Mesenchymal stem cell (in vitro differentiated cells and primary cell): ENCODE results near the gene FBXO41.

Experiments
- DNase-seq: peaks from one replicate; pipeline ENCODE4 v3.0.0-alpha.2; 2013
- H2AFZ ChIP-seq: one replicate; pipeline ENCODE4 v1.6.1; 2013; ENCODE audit warnings: low read depth, mild to moderate bottlenecking, control low read depth, inconsistent platforms, low read length, moderate library complexity
- H2AK5ac ChIP-seq: 2 replicates; pipeline ENCODE4 v1.6.1; 2013; ENCODE audit warnings: low read length, moderate library complexity, mild to moderate bottlenecking, inconsistent platforms; ENCODE audit not compliant: severe bottlenecking
- H2BK120ac ChIP-seq: one replicate; pipeline ENCODE4 v1.6.1; 2013; ENCODE audit warnings: low read depth, mild to moderate bottlenecking, inconsistent platforms, low read length, moderate library complexity
- H2BK12ac ChIP-seq, 2 experiments: one replicate each; pipeline ENCODE4 v1.6.1; 2013; ENCODE audit warnings: inconsistent platforms in 2 of 2, low read length in 2 of 2, mild to moderate bottlenecking in 2 of 2, moderate library complexity in 2 of 2, control low read depth in 1 of 2
- H2BK15ac ChIP-seq: one replicate; pipeline ENCODE4 v1.6.1; 2013; ENCODE audit warnings: mild to moderate bottlenecking, low read depth, inconsistent platforms; ENCODE audit not compliant: poor library complexity, severe bottlenecking
- H2BK5ac ChIP-seq: 2 replicates; pipeline ENCODE4 v1.6.1; 2013; ENCODE audit warnings: low read depth, mild to moderate bottlenecking, low read length, control low read depth, inconsistent platforms; ENCODE audit not compliant: poor library complexity, severe bottlenecking
- H3K14ac ChIP-seq, 2 experiments: one replicate each; pipeline ENCODE4 v1.6.1; 2013; ENCODE audit warnings: inconsistent platforms in 2 of 2, low read length in 2 of 2, control low read depth in 1 of 2, mild to moderate bottlenecking in 1 of 2, moderate library complexity in 1 of 2
- H3K18ac ChIP-seq, 2 experiments: one replicate each; pipeline ENCODE4 v1.6.1; 2013; ENCODE audit warnings: inconsistent platforms in 2 of 2, low read length in 2 of 2, control low read depth in 1 of 2, low read depth in 1 of 2, mild to moderate bottlenecking in 1 of 2
- H3K23ac ChIP-seq, 2 experiments: one replicate each; pipeline ENCODE4 v1.6.1; 2013; ENCODE audit warnings: inconsistent platforms in 2 of 2, low read length in 2 of 2, mild to moderate bottlenecking in 2 of 2, moderate library complexity in 2 of 2, control low read depth in 1 of 2
- H3K27ac ChIP-seq: 2 replicates; pipeline ENCODE4 v1.5.1; 2013; ENCODE audit warnings: mild to moderate bottlenecking, moderate library complexity, low read length, control low read depth, inconsistent platforms; ENCODE audit not compliant: poor library complexity, severe bottlenecking
- H3K27me3 ChIP-seq, 2 experiments: 2 replicates each; pipeline versions ENCODE4 v1.6.1 to v1.7.0; 2013; ENCODE audit warnings: low read length in 2 of 2, mild to moderate bottlenecking in 2 of 2, moderate library complexity in 2 of 2, control low read depth in 1 of 2, inconsistent platforms in 1 of 2; ENCODE audit not compliant: control insufficient read depth in 1 of 2, insufficient read depth in 1 of 2
- H3K36me3 ChIP-seq, 2 experiments: 2 replicates each; pipeline versions ENCODE4 v1.6.1 to v1.7.0; 2013; ENCODE audit warnings: low read length in 2 of 2, control low read depth in 1 of 2, inconsistent platforms in 1 of 2, low read depth in 1 of 2, mild to moderate bottlenecking in 1 of 2; ENCODE audit not compliant: insufficient read depth in 2 of 2, control insufficient read depth in 1 of 2
- H3K4ac ChIP-seq, 2 experiments: one replicate each; pipeline ENCODE4 v1.6.1; 2013; ENCODE audit warnings: inconsistent platforms in 2 of 2, low read length in 2 of 2, mild to moderate bottlenecking in 2 of 2, moderate library complexity in 2 of 2, control low read depth in 1 of 2, low read depth in 1 of 2
- H3K4me1 ChIP-seq: 2 replicates; pipeline ENCODE4 v1.6.1; 2013; ENCODE audit warnings: low read depth, low read length, control low read depth; ENCODE audit not compliant: control insufficient read depth, insufficient read depth
- H3K4me2 ChIP-seq: 2 replicates; pipeline ENCODE4 v1.6.1; 2013; ENCODE audit warnings: low read length, mild to moderate bottlenecking, inconsistent platforms; ENCODE audit not compliant: poor library complexity, severe bottlenecking
- H3K4me3 ChIP-seq, 2 experiments: 2 replicates each; pipeline versions ENCODE4 v1.5.1 to v1.7.0; 2013; ENCODE audit warnings: low read length in 2 of 2, mild to moderate bottlenecking in 2 of 2, control low read depth in 1 of 2, low read depth in 1 of 2; ENCODE audit not compliant: insufficient read depth in 1 of 2
- H3K79me1 ChIP-seq: replicated peaks from 2 replicates; pipeline ENCODE4 v1.6.1; 2013; ENCODE audit warnings: mild to moderate bottlenecking, control low read depth, low read length, inconsistent platforms; ENCODE audit not compliant: poor library complexity, severe bottlenecking
- H3K9ac ChIP-seq: 2 replicates; pipeline ENCODE4 v1.7.0; 2013; ENCODE audit warnings: mild to moderate bottlenecking, low read length, moderate library complexity
- H3K9me3 ChIP-seq: 2 replicates; pipeline ENCODE4 v1.7.0; 2013; ENCODE audit warnings: mild to moderate bottlenecking, low read length; ENCODE audit not compliant: control insufficient read depth
- H4K8ac ChIP-seq: one replicate; pipeline ENCODE4 v1.6.1; 2013; ENCODE audit warnings: inconsistent platforms, mild to moderate bottlenecking, low read length, moderate library complexity
- H4K91ac ChIP-seq: one replicate; pipeline ENCODE4 v1.6.1; 2013; ENCODE audit warnings: mild to moderate bottlenecking, low read length, inconsistent platforms
- WGBS: methylation state at CpG from one replicate; pipeline ENCODE4 v1.1.7; 2013; ENCODE audit warnings: mixed read lengths; 5-methylcytosine and 5-hydroxymethylcytosine counted together

FBXO41 gene

DNA sequence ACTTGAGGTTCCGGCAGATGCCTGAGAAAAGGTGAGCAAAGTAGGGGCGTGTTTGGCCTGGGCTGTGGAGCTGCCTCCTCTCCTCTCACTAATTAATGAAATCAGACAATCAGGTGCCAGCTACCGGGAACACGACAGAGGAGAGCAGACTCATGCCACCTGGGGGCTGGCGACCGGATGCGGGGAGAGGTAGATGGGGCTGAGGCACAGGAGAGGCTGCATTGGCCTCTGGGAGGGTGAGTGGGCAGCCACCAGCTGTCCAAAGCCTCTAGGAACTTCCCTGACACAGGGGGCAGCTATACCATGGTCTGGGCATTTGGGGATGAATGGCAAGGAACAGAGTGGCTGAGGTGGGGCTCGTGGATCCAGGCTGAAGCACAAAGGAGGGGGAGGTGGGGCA is 25.0 kb downstream of the FBXO41 start:
- Histone ChIP-seq H3K23ac (peak overlapping the region in 1 of 2 experiments; percentile 5), H3K36me3 (peaks cover 12 to 51% of the 10 kb centered on the region in 2 experiments), H3K27ac (no peak overlapping the region), H3K9me3 (no peaks in the 10 kb centered on the region), H3K4me2 (no peak overlapping the region), H2BK5ac (no peak overlapping the region), H2BK120ac (no peak overlapping the region), H3K4ac (no peak overlapping the region), H3K79me1 (no peaks in the 10 kb centered on the region), H4K8ac (no peak overlapping the region), H2BK15ac (no peak overlapping the region), H3K4me1 (peaks cover 4% of the 10 kb centered on the region), H3K18ac (no peak overlapping the region), H2BK12ac (no peak overlapping the region), H2AFZ (no peak overlapping the region), H3K27me3 (peaks cover 3 to 5% of the 10 kb centered on the region in 2 experiments), H3K4me3 (no peak overlapping the region), H2AK5ac (no peak overlapping the region), H3K14ac (no peak overlapping the region), H4K91ac (no peak overlapping the region), H3K9ac (no peak overlapping the region)
- DNase-seq: no peak
- WGBS: 89% methylated on average over 8 of the region's 8 CpGs

DNA sequence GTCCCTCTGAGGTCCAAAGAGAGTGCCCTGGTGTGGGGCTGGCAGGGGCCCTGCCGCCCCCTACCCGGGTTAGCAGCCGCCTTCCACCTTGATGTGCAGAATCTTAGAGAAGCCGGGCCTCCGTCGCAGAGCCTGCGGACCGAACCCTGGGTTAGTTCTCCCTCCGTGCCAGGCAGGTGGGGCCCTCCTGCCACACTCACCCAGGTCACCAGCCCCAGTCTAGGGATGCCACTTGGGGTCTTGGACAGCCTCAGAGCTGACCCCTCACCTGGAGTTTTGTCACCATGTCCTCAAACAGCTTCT is 25.4 kb downstream of the FBXO41 start:
- H2AFZ ChIP-seq: no peak overlapping the region
- H2AK5ac ChIP-seq: no peak overlapping the region
- no peak overlapping the region for H4K8ac ChIP-seq
- no peak for DNase-seq
- no peak overlapping the region for H3K4me3 ChIP-seq
- peaks cover 16 to 51% of the 10 kb centered on the region in 2 experiments for H3K36me3 ChIP-seq
- H3K4ac ChIP-seq: no peak overlapping the region
- H3K4me1 ChIP-seq: peaks cover 4% of the 10 kb centered on the region
- no peak overlapping the region for H2BK12ac ChIP-seq
- H3K14ac ChIP-seq: no peak overlapping the region
- WGBS: 95% methylated on average over 9 of the region's 9 CpGs
- H4K91ac ChIP-seq: no peak overlapping the region
- H3K79me1 ChIP-seq: no peaks in the 10 kb centered on the region
- H3K27ac ChIP-seq: no peak overlapping the region
- H2BK120ac ChIP-seq: no peak overlapping the region
- H3K4me2 ChIP-seq: no peak overlapping the region
- no peak overlapping the region for H3K9ac ChIP-seq
- peak overlapping the region in 1 of 2 experiments; percentile 5 for H3K23ac ChIP-seq
- H2BK5ac ChIP-seq: no peak overlapping the region
- H3K27me3 ChIP-seq: peaks cover 3 to 5% of the 10 kb centered on the region in 2 experiments
- H2BK15ac ChIP-seq: no peak overlapping the region
- H3K9me3 ChIP-seq: no peaks in the 10 kb centered on the region
- H3K18ac ChIP-seq: no peak overlapping the region

DNA sequence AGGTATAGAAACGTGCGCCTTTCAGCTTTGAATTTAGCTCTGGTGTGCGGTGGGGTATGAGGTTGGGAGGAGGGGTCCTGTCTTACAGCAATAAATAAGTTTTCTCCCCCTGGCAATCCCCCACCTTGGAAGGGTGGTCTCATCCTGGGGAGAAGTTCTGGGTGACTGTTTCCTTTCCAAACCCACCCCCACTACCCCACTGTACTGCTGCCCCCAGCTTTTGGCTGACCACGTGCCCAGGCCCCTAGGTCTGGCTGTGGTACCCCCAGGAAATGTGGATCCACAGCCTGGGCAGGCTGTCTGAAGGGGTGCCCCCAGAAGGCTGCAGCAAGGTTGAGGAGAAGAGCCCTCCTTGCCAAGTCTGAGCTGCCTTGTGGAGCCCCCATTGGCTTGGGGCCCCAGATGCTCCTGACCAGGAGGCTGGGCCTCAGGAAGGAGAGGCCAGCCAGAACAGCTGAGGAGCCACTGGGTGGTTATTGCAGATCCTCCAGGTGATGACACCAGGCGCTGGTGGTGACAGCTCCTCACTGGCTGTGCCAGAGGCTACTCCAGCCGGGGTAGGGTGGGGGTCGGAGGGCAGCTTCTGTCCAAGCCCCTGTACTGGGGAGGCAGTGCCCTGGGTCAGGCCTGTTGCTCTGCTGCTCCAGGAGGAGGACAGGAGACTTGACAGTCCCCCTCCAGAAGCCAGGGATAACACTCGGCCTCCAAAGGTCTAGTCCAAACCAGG is 25.9 kb downstream of the FBXO41 start:
- H3K23ac ChIP-seq: no peak overlapping the region
- no peak overlapping the region for H3K4ac ChIP-seq
- no peak overlapping the region for H2BK5ac ChIP-seq
- H2AFZ ChIP-seq: no peak overlapping the region
- H3K27ac ChIP-seq: no peak overlapping the region
- H2BK12ac ChIP-seq: no peak overlapping the region
- H3K14ac ChIP-seq: no peak overlapping the region
- no peak overlapping the region for H3K4me3 ChIP-seq
- H2BK15ac ChIP-seq: no peak overlapping the region
- DNase-seq: no peak
- H3K36me3 ChIP-seq: peaks cover 21 to 50% of the 10 kb centered on the region in 2 experiments
- no peak overlapping the region for H3K18ac ChIP-seq
- H3K4me2 ChIP-seq: no peak overlapping the region
- H3K27me3 ChIP-seq: peaks cover 3 to 5% of the 10 kb centered on the region in 2 experiments
- no peak overlapping the region for H3K9ac ChIP-seq
- no peaks in the 10 kb centered on the region for H3K9me3 ChIP-seq
- H2AK5ac ChIP-seq: no peak overlapping the region
- no peaks in the 10 kb centered on the region for H3K79me1 ChIP-seq
- H4K91ac ChIP-seq: no peak overlapping the region
- H2BK120ac ChIP-seq: no peak overlapping the region
- H4K8ac ChIP-seq: no peak overlapping the region
- H3K4me1 ChIP-seq: peaks cover 4% of the 10 kb centered on the region
- 96% methylated on average over 6 of the region's 8 CpGs for WGBS

DNA sequence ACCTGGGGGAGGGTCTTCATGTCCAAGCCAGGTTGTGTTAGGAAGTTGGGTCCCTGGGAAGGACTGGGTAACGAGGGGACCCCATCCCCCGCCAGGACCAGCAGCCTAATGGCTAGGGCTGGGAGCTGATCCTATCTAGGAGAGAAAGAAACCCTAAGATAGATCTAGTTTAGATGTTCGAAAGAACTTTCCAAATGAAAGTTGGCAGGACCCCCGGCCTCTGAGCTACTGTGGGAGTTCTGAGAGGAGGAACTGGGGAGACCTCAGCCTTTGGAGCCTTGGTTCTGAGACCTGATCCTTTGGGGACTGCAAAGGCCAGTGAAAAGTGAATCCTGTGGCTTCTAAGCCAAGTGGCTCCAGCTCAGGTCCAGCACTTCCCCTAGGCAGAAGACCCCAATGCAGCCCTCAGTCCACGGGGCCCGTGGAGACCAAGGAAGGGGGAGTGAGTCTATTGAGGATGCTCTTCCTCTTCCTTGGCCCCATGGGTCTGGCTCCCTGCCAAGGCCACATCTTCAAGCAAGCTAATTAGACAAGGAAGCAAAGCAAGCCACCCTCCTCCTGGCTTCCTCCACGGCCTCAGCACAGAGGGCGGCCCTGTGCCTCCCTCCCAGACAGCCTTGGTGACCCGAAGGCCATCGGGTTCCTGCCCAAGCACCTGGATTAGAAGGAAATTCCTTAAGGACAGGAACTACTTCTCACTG is 26.7 kb downstream of the FBXO41 start:
- H3K4me2 ChIP-seq: no peak overlapping the region
- WGBS: 93% methylated on average over 10 of the region's 10 CpGs

More for the DNA sequence above, 26.7 kb downstream of the FBXO41 start:
- Histone ChIP-seq H3K18ac (no peak overlapping the region), H3K36me3 (peaks cover 29 to 53% of the 10 kb centered on the region in 2 experiments), H3K27ac (no peak overlapping the region), H3K14ac (no peak overlapping the region), H2AK5ac (no peak overlapping the region), H2AFZ (no peak overlapping the region), H2BK5ac (no peak overlapping the region), H3K9me3 (no peaks in the 10 kb centered on the region), H3K79me1 (no peaks in the 10 kb centered on the region), H4K91ac (no peak overlapping the region), H3K9ac (no peak overlapping the region), H3K4me3 (no peak overlapping the region), H3K23ac (no peak overlapping the region), H2BK15ac (no peak overlapping the region), H3K4me1 (peaks cover 4% of the 10 kb centered on the region), H4K8ac (no peak overlapping the region), H3K4ac (no peak overlapping the region), H2BK12ac (no peak overlapping the region), H2BK120ac (no peak overlapping the region), H3K27me3 (peaks cover 3 to 5% of the 10 kb centered on the region in 2 experiments)
- DNase-seq: no peak
